GM12878 (cell line): ENCODE data around the gene PDK3. TPM values are rescaled to one million over a fixed set of nuclear protein-coding genes. Genes with fewer than 3 reads are reported as not detected.

Experiments used
- ATAC-seq: fragments of 200-7000 bp; cut with Tn5 transposase; 3 replicates; pipeline ENCODE4 v1.9.1; 2020; ENCODE audit warnings: mild to moderate bottlenecking, moderate library complexity
- BruUV-seq: library from RNA; stranded (reverse); fragments of 400-500 nt; replicated peaks from 2 replicates; lab custom pipeline; 2021; lab: Mats Ljungman, UMichigan
- CTCF ChIA-PET: fragments of 300-600 bp; sonication (Branson Sonifier 250); formaldehyde crosslinking; extraction: SDS; loops from one replicate; lab custom pipeline; 2021; ENCODE audit warnings: inconsistent platforms; lab: Yijun Ruan, JAX
- POLR2A ChIA-PET: fragments of 350-600 bp; formaldehyde crosslinking; extraction: SDS; loops from one replicate; lab custom pipeline; 2021; ENCODE audit warnings: inconsistent platforms; lab: Charles Lee
- RAD21 ChIA-PET: fragments of 300-600 bp; sonication (Branson Sonifier 250); formaldehyde crosslinking; loops from one replicate; lab custom pipeline; 2023; ENCODE audit warnings: antibody characterized with exemption; ENCODE audit not compliant: unreplicated experiment; lab: Charles Lee
- SMC1A ChIA-PET: fragments of 300-600 bp; sonication (Branson Sonifier 250); formaldehyde crosslinking; loops from one replicate; lab custom pipeline; 2023; ENCODE audit not compliant: unreplicated experiment, uncharacterized antibody; lab: Charles Lee
- DNase-seq: peaks from one replicate; pipeline ENCODE4 v3.0.0-alpha.2; 2011; ENCODE audit warnings: low read depth, low spot score
- FAIRE-seq: peaks from 3 replicates; lab custom pipeline; 2011; peaks lifted over from hg19 to GRCh38; lab: Jason Lieb, UNC
- H2AFZ ChIP-seq: 2 replicates; pipeline ENCODE4 v1.6.0; 2011; ENCODE audit warnings: low read depth, low read length, control low read depth; ENCODE audit not compliant: control insufficient read depth
- H3K27ac ChIP-seq: 2 replicates; pipeline ENCODE4 v1.5.1; 2011; ENCODE audit warnings: control low read depth; ENCODE audit not compliant: control insufficient read depth, insufficient read depth
- H3K27me3 ChIP-seq, 2 experiments: replicated peaks in 1 of 2; 2 replicates each; pipeline versions ENCODE4 v1.6.0 to v1.6.1; 2011; ENCODE audit warnings: low read length in 1 of 2; ENCODE audit not compliant: control insufficient read depth in 2 of 2, insufficient read depth in 2 of 2
- H3K36me3 ChIP-seq, 2 experiments: 2 replicates each; pipeline ENCODE4 v1.5.1; 2011; ENCODE audit warnings: low read length in 1 of 2; ENCODE audit not compliant: control insufficient read depth in 2 of 2, insufficient read depth in 2 of 2
- H3K4me1 ChIP-seq: 2 replicates; pipeline ENCODE4 v1.6.1; 2011; ENCODE audit warnings: mild to moderate bottlenecking, low read length, moderate library complexity, mixed read lengths; ENCODE audit not compliant: control insufficient read depth, insufficient read depth
- H3K4me2 ChIP-seq: 2 replicates; pipeline ENCODE4 v1.6.0; 2011; ENCODE audit warnings: control low read depth; ENCODE audit not compliant: control insufficient read depth, insufficient read depth
- H3K4me3 ChIP-seq: fragments of 200-600 bp; sonication (generic); 2 replicates; pipeline ENCODE4 v1.5.1; 2016
- H3K79me2 ChIP-seq: 2 replicates; pipeline ENCODE4 v1.6.0; 2011; ENCODE audit warnings: low read length; ENCODE audit not compliant: control insufficient read depth, insufficient read depth
- H3K9ac ChIP-seq: 2 replicates; pipeline ENCODE4 v1.8.0; 2011; ENCODE audit warnings: low read length, control low read depth, mixed read lengths; ENCODE audit not compliant: control insufficient read depth, insufficient read depth
- H3K9me3 ChIP-seq: replicated peaks from 3 replicates; pipeline ENCODE4 v1.5.1; 2011; ENCODE audit warnings: mild to moderate bottlenecking, low read length; ENCODE audit not compliant: control insufficient read depth, insufficient read depth
- H4K20me1 ChIP-seq: 2 replicates; pipeline ENCODE4 v1.6.0; 2011; ENCODE audit not compliant: control insufficient read depth, insufficient read depth
- EGR1 ChIP-seq, 2 experiments: IDR thresholded peaks; 1 replicate in 1 of 2; 2 replicates in 1 of 2; pipeline ENCODE4 v1.6.1; 2011 to 2012; ENCODE audit warnings: low read depth in 2 of 2, low read length in 2 of 2, borderline replicate concordance in 1 of 2, mild to moderate bottlenecking in 1 of 2, moderate library complexity in 1 of 2
- IRF4 ChIP-seq: IDR thresholded peaks from 2 replicates; pipeline ENCODE4 v1.6.1; 2011; ENCODE audit warnings: low read depth, low read length
- JUNB ChIP-seq: IDR thresholded peaks from 2 replicates; pipeline ENCODE4 v1.6.1; 2016; ENCODE audit warnings: antibody characterized with exemption, mild to moderate bottlenecking
- KDM1A ChIP-seq: fragments of 200-600 bp; sonication (generic); IDR thresholded peaks from 2 replicates; pipeline ENCODE4 v1.6.1; 2016; ENCODE audit warnings: borderline replicate concordance
- NFIC ChIP-seq: IDR thresholded peaks from 2 replicates; pipeline ENCODE4 v1.6.1; 2012; ENCODE audit warnings: low read depth, mild to moderate bottlenecking, inconsistent platforms, low read length, moderate library complexity
- RBBP5 ChIP-seq: fragments of 200-600 bp; sonication (generic); conservative IDR thresholded peaks from 2 replicates; pipeline ENCODE4 v1.6.1; 2016
- ZNF207 ChIP-seq: fragments of 450-650 bp; IDR thresholded peaks from 2 replicates; pipeline ENCODE4 v1.6.1; 2014; ENCODE audit warnings: antibody characterized with exemption, mild to moderate bottlenecking, borderline replicate concordance
- ZNF384 ChIP-seq: IDR thresholded peaks from 2 replicates; pipeline ENCODE4 v1.6.1; 2012; ENCODE audit warnings: low read depth, mild to moderate bottlenecking, low read length, improper control_type of control experiment, borderline replicate concordance
- ZSCAN29 ChIP-seq: fragments of 450-650 bp; IDR thresholded peaks from 2 replicates; pipeline ENCODE4 v1.6.1; 2017; ENCODE audit warnings: mild to moderate bottlenecking, moderate library complexity
- WGBS: methylation state at CpG from one replicate; pipeline ENCODE4 v1.1.6; 2016; ENCODE audit warnings: low lambda C conversion rate; ENCODE audit not compliant: insufficient replicate concordance, insufficient coverage; ENCODE audit errors: missing lambda C conversion rate; 5-methylcytosine and 5-hydroxymethylcytosine counted together
- in situ Hi-C: fragments of 300-500 bp; cut with MboI; formaldehyde crosslinking; loops from 9 replicates; pipeline ENCODE4 v1.14.3; 2018; ENCODE audit warnings: mixed read lengths
- intact Hi-C: fragments of 100-400 bp; cut with micrococcal nuclease; formaldehyde crosslinking; loops from one replicate; pipeline ENCODE4 v1.14.2; 2022; ENCODE audit not compliant: unreplicated experiment
- polyA plus RNA-seq, 11 experiments: library from polyadenylated mRNA; depleted of rRNA in 4 of 11; unstranded in 6 of 11; stranded (reverse) in 5 of 11; fragments of >200 nt; fragmentation: Nextera tagmentation in 4 of 11; fragmentation: Illumina TruSeq in 1 of 11; extraction: Ambion mirVana in 4 of 11; extraction: Trizol in 1 of 11; gene quantifications; 1 replicate in 1 of 11; 2 replicates in 10 of 11; pipeline versions ENCODE4 v1.2.1 to v1.2.3, GENCODE V29; 2011 to 2016; ENCODE audit warnings: inconsistent platforms in 2 of 11, missing spikeins in 2 of 11, low read depth in 1 of 11
- total RNA-seq, 4 experiments: library from RNA; depleted of rRNA in 3 of 4; stranded (reverse); fragments of >200 nt in 3 of 4; fragmentation: Illumina TruSeq in 1 of 4; extraction: Trizol in 1 of 4; gene quantifications; 2 replicates each; pipeline versions ENCODE4 v1.2.1 to v1.2.3, GENCODE V29; 2013 to 2021
- TF ChIP-seq, protein P1 (sequence below): fragments of 450-650 bp; IDR thresholded peaks from 2 replicates; pipeline ENCODE4 v1.6.1; 2014; ENCODE audit warnings: mild to moderate bottlenecking
- TF ChIP-seq, protein P2 (sequence below): IDR thresholded peaks from 2 replicates; pipeline ENCODE4 v1.6.1; 2011; ENCODE audit warnings: borderline replicate concordance, low read depth, mild to moderate bottlenecking, moderate library complexity, mixed read lengths, low read length; ENCODE audit not compliant: insufficient read depth; ENCODE audit errors: extremely low read length

PDK3 gene
- total and polyA plus RNA-seq, 10 of the 15 experiments (the other 5 are each of a cell fraction or from before 2014, with no cell fraction given) = 4.2 to 54.6 (median 21.9) TPM

DNA sequence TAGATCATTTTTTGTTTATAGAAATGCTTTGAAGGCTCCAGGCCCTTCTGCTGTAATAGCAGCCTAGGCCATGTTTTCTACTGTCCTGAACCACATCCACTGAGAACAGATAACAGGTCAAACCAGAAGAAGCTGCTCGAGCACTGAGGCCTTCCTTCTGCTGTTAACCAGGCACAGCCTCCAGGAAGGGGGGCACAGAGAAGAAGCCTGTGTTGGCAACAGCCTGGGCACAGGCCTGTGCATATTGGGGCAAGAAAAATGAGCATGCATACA, 37.4 kb upstream of the PDK3 start:
- no peak overlapping the region for H3K4me2 ChIP-seq
- CTCF ChIA-PET = no interaction called here
- FAIRE-seq (no peak), ATAC-seq (no peak), DNase-seq (no peak)
- no peaks in the 10 kb centered on the region for H3K4me1 ChIP-seq
- TF ChIP-seq, protein P1, sequence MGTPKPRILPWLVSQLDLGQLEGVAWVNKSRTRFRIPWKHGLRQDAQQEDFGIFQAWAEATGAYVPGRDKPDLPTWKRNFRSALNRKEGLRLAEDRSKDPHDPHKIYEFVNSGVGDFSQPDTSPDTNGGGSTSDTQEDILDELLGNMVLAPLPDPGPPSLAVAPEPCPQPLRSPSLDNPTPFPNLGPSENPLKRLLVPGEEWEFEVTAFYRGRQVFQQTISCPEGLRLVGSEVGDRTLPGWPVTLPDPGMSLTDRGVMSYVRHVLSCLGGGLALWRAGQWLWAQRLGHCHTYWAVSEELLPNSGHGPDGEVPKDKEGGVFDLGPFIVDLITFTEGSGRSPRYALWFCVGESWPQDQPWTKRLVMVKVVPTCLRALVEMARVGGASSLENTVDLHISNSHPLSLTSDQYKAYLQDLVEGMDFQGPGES = no peak
- TF ChIP-seq RBBP5 = no peak
- TF ChIP-seq KDM1A = no peak
- TF ChIP-seq, protein P2, sequence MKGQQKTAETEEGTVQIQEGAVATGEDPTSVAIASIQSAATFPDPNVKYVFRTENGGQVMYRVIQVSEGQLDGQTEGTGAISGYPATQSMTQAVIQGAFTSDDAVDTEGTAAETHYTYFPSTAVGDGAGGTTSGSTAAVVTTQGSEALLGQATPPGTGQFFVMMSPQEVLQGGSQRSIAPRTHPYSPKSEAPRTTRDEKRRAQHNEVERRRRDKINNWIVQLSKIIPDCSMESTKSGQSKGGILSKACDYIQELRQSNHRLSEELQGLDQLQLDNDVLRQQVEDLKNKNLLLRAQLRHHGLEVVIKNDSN = no peak
- TF ChIP-seq ZNF384 = no peak
- TF ChIP-seq ZNF207 = no peak
- no peak for TF ChIP-seq JUNB
- TF ChIP-seq ZSCAN29 = no peak
- TF ChIP-seq EGR1 (IDR thresholded peaks at IDR 0.05; ENCODE audit: borderline replicate concordance in 1 of 2, low read depth in 2 of 2, low read length in 2 of 2) = no peak
- TF ChIP-seq NFIC = no peak
- no peak for TF ChIP-seq IRF4
- no peak overlapping the region for H2AFZ ChIP-seq
- POLR2A ChIA-PET = no interaction called here
- no peaks in the 10 kb centered on the region for H4K20me1 ChIP-seq
- no peaks in the 10 kb centered on the region for H3K79me2 ChIP-seq
- H3K27me3 ChIP-seq = no peaks in the 10 kb centered on the region; a peak in 1 of 4 replicates
- intact Hi-C loops (no loop called here), in situ Hi-C loops (no loop called here)
- H3K9me3 ChIP-seq = no peaks in the 10 kb centered on the region; the same call in 2 of the 3 replicates
- no peak overlapping the region for H3K4me3 ChIP-seq
- WGBS = 0% methylated on average over 1 of the region's 1 CpG
- no peaks in the 10 kb centered on the region for H3K36me3 ChIP-seq
- H3K27ac ChIP-seq = no peak overlapping the region
- BruUV-seq = no TSS peak
- RAD21 ChIA-PET = no interaction called here
- H3K9ac ChIP-seq = no peak overlapping the region
- SMC1A ChIA-PET = no interaction called here
